Caco-2 (cell line): ENCODE measurements around the gene CINP. TPM values are rescaled to one million over a fixed set of nuclear protein-coding genes. Genes with fewer than 3 reads are reported as not detected.

ENCODE experiments used
- BruUV-seq: library from RNA; stranded (reverse); fragments of 400-500 nt; replicated peaks from 2 replicates; lab custom pipeline; 2021; lab: Mats Ljungman, UMichigan
- CTCF ChIA-PET: fragments of 300-600 bp; sonication (Branson Sonifier 250); formaldehyde crosslinking; loops from one replicate; lab custom pipeline; 2022; ENCODE audit warnings: antibody characterized with exemption; lab: Charles Lee
- POLR2A ChIA-PET: fragments of 300-600 bp; sonication (Branson Sonifier 250); formaldehyde crosslinking; loops from one replicate; lab custom pipeline; 2022; ENCODE audit warnings: antibody characterized with exemption; lab: Charles Lee
- DNase-seq, 2 experiments: peaks; one replicate each; pipeline versions ENCODE4 v3.0.0 to v3.0.0-alpha.2; 2020 to 2022
- H3K27me3 ChIP-seq: replicated peaks from 2 replicates; pipeline ENCODE4 v1.6.0; 2011; ENCODE audit warnings: low read length; ENCODE audit not compliant: control insufficient read depth, insufficient read depth
- H3K36me3 ChIP-seq: 2 replicates; pipeline ENCODE4 v1.5.1; 2011; ENCODE audit warnings: low read length; ENCODE audit not compliant: control insufficient read depth, insufficient read depth
- H3K4me1 ChIP-seq: fragments of 250-450 bp; sonication (Bioruptor Pico); 2 replicates; pipeline ENCODE4 v1.5.1; 2020; ENCODE audit warnings: mild to moderate bottlenecking
- H3K4me3 ChIP-seq: 2 replicates; pipeline ENCODE4 v1.5.1; 2011; ENCODE audit warnings: low read depth, mild to moderate bottlenecking, control low read depth, low read length
- H3K9me3 ChIP-seq: fragments of 250-450 bp; sonication (Bioruptor Pico); 2 replicates; pipeline ENCODE4 v1.5.1; 2020; ENCODE audit warnings: mild to moderate bottlenecking, moderate library complexity
- H3K27ac Mint-ChIP-seq: one replicate; pipeline ENCODE4 v1.8.0; 2022; ENCODE audit warnings: mixed read lengths; ENCODE audit not compliant: unreplicated experiment
- H3K27me3 Mint-ChIP-seq: one replicate; pipeline ENCODE4 v1.8.0; 2022; ENCODE audit warnings: mixed read lengths; ENCODE audit not compliant: insufficient read depth, unreplicated experiment
- H3K36me3 Mint-ChIP-seq: one replicate; pipeline ENCODE4 v1.8.0; 2022; ENCODE audit warnings: mild to moderate bottlenecking, mixed read lengths; ENCODE audit not compliant: insufficient read depth, unreplicated experiment
- H3K4me1 Mint-ChIP-seq: one replicate; pipeline ENCODE4 v1.8.0; 2022; ENCODE audit warnings: low read depth, mixed read lengths; ENCODE audit not compliant: unreplicated experiment
- H3K4me3 Mint-ChIP-seq: one replicate; pipeline ENCODE4 v1.8.0; 2022; ENCODE audit warnings: mild to moderate bottlenecking, moderate library complexity, mixed read lengths; ENCODE audit not compliant: unreplicated experiment
- H3K9me3 Mint-ChIP-seq: one replicate; pipeline ENCODE4 v1.8.0; 2022; ENCODE audit warnings: mixed read lengths; ENCODE audit not compliant: unreplicated experiment
- CTCF ChIP-seq, 2 experiments: fragments of 200-600 bp in 1 of 2; IDR thresholded peaks; 1 replicate in 1 of 2; 2 replicates in 1 of 2; pipeline versions ENCODE4 v1.5.1 to v1.8.0; 2011 to 2022; ENCODE audit warnings: antibody characterized with exemption in 1 of 2, control low read depth in 1 of 2, inconsistent platforms in 1 of 2, low read depth in 1 of 2, low read length in 1 of 2, mild to moderate bottlenecking in 1 of 2, moderate library complexity in 1 of 2; ENCODE audit not compliant: insufficient read depth in 1 of 2, severe bottlenecking in 1 of 2, unreplicated experiment in 1 of 2
- intact Hi-C: fragments of 100-400 bp; cut with micrococcal nuclease; formaldehyde crosslinking; loops from one replicate; pipeline ENCODE4 v1.10.0; 2022; ENCODE audit not compliant: unreplicated experiment
- total RNA-seq: library from RNA; stranded (reverse); gene quantifications from 2 replicates; pipeline ENCODE4 v1.2.3, GENCODE V29; 2022

Gene CINP
- total RNA-seq, 1 experiment from 2014 or later: 38.9 TPM

- Histone ChIP-seq H3K4me3 (no peak overlapping the region), H3K27me3 (no peaks in the 10 kb centered on the region), H3K4me1 (peaks cover 18% of the 10 kb centered on the region), H3K36me3 (no peaks in the 10 kb centered on the region), H3K9me3 (no peaks in the 10 kb centered on the region)
- no peak for TF ChIP-seq CTCF (IDR thresholded peaks at IDR 0.05; ENCODE audit: insufficient read depth in 1 of 2, low read depth in 1 of 2, low read length in 1 of 2, severe bottlenecking in 1 of 2, unreplicated experiment in 1 of 2)
- POLR2A ChIA-PET: interaction anchor here (0.5 kb wide), 1 partner anchor 237 kb away, joined by 4 read pairs; no protein-coding TSS in a partner anchor
- CTCF ChIA-PET: no interaction called here
- no peaks in the 10 kb centered on the region for H3K27me3 Mint-ChIP-seq
- intact Hi-C loops: no loop called here
- H3K36me3 Mint-ChIP-seq: no peaks in the 10 kb centered on the region
- no peak for DNase-seq
- H3K9me3 Mint-ChIP-seq: no peaks in the 10 kb centered on the region
- H3K4me3 Mint-ChIP-seq: no peak overlapping the region
- BruUV-seq: no TSS peak
- H3K4me1 Mint-ChIP-seq: peaks cover 11% of the 10 kb centered on the region
- no peak overlapping the region for H3K27ac Mint-ChIP-seq
Observed at GRCh38 chr14:102325791-102326345, 36.8 kb downstream of the CINP start.

- Histone ChIP-seq H3K27me3 (no peaks in the 10 kb centered on the region), H3K36me3 (no peaks in the 10 kb centered on the region), H3K9me3 (no peaks in the 10 kb centered on the region), H3K4me1 (peaks cover 34% of the 10 kb centered on the region), H3K4me3 (no peak overlapping the region)
- H3K36me3 Mint-ChIP-seq: peaks cover 9% of the 10 kb centered on the region
- intact Hi-C loops: no loop called here
- H3K9me3 Mint-ChIP-seq: no peaks in the 10 kb centered on the region
- no peak overlapping the region for H3K27ac Mint-ChIP-seq
- ChIA-PET POLR2A (no interaction called here), CTCF (no interaction called here)
- H3K4me3 Mint-ChIP-seq: no peak overlapping the region
- DNase-seq: peak in 1 of 2 experiments; percentile 41
- no peaks in the 10 kb centered on the region for H3K27me3 Mint-ChIP-seq
- BruUV-seq: no TSS peak
- TF ChIP-seq CTCF (IDR thresholded peaks at IDR 0.05; ENCODE audit: insufficient read depth in 1 of 2, low read depth in 1 of 2, low read length in 1 of 2, severe bottlenecking in 1 of 2, unreplicated experiment in 1 of 2): peak in 1 of 2 experiments; percentile 23
- peaks cover 14% of the 10 kb centered on the region for H3K4me1 Mint-ChIP-seq
Observed at GRCh38 chr14:102323102-102323501, 39.6 kb downstream of the CINP start.

GRCh38 chr14:102321456-102322422, 41.0 kb downstream of the CINP start:
- CTCF ChIA-PET: no interaction called here
- no peak for TF ChIP-seq CTCF (IDR thresholded peaks at IDR 0.05; ENCODE audit: insufficient read depth in 1 of 2, low read depth in 1 of 2, low read length in 1 of 2, severe bottlenecking in 1 of 2, unreplicated experiment in 1 of 2)
- peaks cover 37% of the 10 kb centered on the region for H3K4me1 ChIP-seq
- peak overlapping the region; percentile 43 for H3K4me3 Mint-ChIP-seq
- BruUV-seq: no TSS peak
- no peaks in the 10 kb centered on the region for H3K36me3 ChIP-seq
- H3K9me3 ChIP-seq: no peaks in the 10 kb centered on the region
- H3K36me3 Mint-ChIP-seq: peaks cover 22% of the 10 kb centered on the region
- H3K27me3 Mint-ChIP-seq: no peaks in the 10 kb centered on the region
- POLR2A ChIA-PET: interaction anchor here (0.6 kb wide), 1 partner anchor 40 kb away, joined by 3 read pairs; no protein-coding TSS in a partner anchor
- no peaks in the 10 kb centered on the region for H3K9me3 Mint-ChIP-seq
- intact Hi-C loops: no loop called here
- no peaks in the 10 kb centered on the region for H3K27me3 ChIP-seq
- no peak overlapping the region for H3K4me3 ChIP-seq
- peaks cover 22% of the 10 kb centered on the region for H3K4me1 Mint-ChIP-seq
- H3K27ac Mint-ChIP-seq: peak overlapping the region; percentile 76
- DNase-seq: no peak
